Brain microvascular endothelial cell (primary cell): ENCODE measurements around the gene MAP4K5.
"Not testable (repeated sequence)": the region's sequence is repeated elsewhere in the genome, so short reads cannot be mapped to it uniquely, and the experiment has no call there.

Experiments used
- DNase-seq: peaks from one replicate; pipeline ENCODE4 v3.0.0-alpha.2; 2020
- H3K27ac ChIP-seq: fragments of 250-450 bp; sonication (Bioruptor Pico); 2 replicates; pipeline ENCODE4 v1.5.1; 2020; ENCODE audit warnings: mild to moderate bottlenecking, moderate library complexity
- H3K27me3 ChIP-seq: fragments of 250-450 bp; sonication (Bioruptor Pico); replicated peaks from 2 replicates; pipeline ENCODE4 v1.5.1; 2020; ENCODE audit warnings: mild to moderate bottlenecking
- H3K36me3 ChIP-seq: fragments of 250-450 bp; sonication (Bioruptor Pico); replicated peaks from 2 replicates; pipeline ENCODE4 v1.5.1; 2020; ENCODE audit warnings: mild to moderate bottlenecking
- H3K4me3 ChIP-seq: 2 replicates; pipeline ENCODE4 v1.5.1; 2011; ENCODE audit warnings: low read depth, mild to moderate bottlenecking, control low read depth, low read length, moderate library complexity
- in situ Hi-C: cut with HindIII; loops from 2 replicates; pipeline ENCODE4 v1.10.0; 2017; ENCODE audit warnings: low sequenced_read_pairs, low pct_ligation_motif_present
- TF ChIP-seq, protein P1 (sequence below): IDR thresholded peaks from 2 replicates; pipeline ENCODE4 v1.5.1; 2011; ENCODE audit warnings: low read depth, mild to moderate bottlenecking, moderate library complexity, low read length, control low read depth, inconsistent platforms; ENCODE audit errors: missing control alignments

MAP4K5 gene

DNA sequence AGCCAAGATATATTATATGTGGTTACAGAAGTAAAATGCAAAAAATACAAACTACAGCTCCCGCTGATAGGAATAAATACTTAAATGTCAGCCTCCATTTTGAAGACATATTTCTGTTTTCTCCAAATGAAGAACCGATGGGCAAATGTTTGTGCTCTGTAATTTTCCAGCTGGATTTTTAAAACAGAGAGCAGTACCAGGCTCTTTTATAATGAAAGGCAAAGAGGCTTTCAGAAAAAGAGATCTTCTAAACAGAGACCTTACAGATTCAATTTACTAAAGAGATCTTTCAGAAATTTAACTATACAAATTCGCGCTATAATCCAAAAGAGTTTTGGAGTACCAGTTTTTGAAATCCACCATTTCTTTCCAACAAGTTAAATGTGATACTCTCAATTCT is 19.9 kb downstream of the MAP4K5 start:
- Histone ChIP-seq H3K27ac (no peak overlapping the region), H3K27me3 (no peaks in the 10 kb centered on the region), H3K36me3 (no peaks in the 10 kb centered on the region), H3K4me3 (no peak overlapping the region)
- in situ Hi-C loops: no loop called here
- TF ChIP-seq, protein P1, sequence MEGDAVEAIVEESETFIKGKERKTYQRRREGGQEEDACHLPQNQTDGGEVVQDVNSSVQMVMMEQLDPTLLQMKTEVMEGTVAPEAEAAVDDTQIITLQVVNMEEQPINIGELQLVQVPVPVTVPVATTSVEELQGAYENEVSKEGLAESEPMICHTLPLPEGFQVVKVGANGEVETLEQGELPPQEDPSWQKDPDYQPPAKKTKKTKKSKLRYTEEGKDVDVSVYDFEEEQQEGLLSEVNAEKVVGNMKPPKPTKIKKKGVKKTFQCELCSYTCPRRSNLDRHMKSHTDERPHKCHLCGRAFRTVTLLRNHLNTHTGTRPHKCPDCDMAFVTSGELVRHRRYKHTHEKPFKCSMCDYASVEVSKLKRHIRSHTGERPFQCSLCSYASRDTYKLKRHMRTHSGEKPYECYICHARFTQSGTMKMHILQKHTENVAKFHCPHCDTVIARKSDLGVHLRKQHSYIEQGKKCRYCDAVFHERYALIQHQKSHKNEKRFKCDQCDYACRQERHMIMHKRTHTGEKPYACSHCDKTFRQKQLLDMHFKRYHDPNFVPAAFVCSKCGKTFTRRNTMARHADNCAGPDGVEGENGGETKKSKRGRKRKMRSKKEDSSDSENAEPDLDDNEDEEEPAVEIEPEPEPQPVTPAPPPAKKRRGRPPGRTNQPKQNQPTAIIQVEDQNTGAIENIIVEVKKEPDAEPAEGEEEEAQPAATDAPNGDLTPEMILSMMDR: no peak
- no peak for DNase-seq

DNA sequence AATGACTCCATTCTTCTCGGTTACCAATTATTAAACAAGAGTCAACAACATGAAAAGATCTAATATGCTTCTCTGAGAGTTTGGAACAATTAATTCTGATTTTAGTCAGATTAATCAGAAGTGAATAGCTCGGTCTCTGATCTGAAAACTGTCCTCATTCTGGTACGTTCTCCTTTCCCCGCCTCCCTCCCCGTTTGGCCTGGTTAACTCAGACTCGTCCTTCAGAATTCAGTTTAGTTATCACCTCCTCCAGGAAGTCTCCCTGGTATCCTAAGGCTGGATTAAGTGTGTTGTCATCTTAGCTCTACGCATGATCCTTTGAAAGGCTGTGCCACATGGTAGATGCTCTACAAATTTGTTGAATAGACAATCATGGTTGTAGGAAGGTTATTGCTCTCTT is 22.2 kb downstream of the MAP4K5 start:
- in situ Hi-C loops: no loop called here
- DNase-seq: no peak
- no peaks in the 10 kb centered on the region for H3K27me3 ChIP-seq
- H3K4me3 ChIP-seq: no peak overlapping the region
- no peak overlapping the region for H3K27ac ChIP-seq
- TF ChIP-seq, protein P1: no peak
- H3K36me3 ChIP-seq: no peaks in the 10 kb centered on the region

DNA sequence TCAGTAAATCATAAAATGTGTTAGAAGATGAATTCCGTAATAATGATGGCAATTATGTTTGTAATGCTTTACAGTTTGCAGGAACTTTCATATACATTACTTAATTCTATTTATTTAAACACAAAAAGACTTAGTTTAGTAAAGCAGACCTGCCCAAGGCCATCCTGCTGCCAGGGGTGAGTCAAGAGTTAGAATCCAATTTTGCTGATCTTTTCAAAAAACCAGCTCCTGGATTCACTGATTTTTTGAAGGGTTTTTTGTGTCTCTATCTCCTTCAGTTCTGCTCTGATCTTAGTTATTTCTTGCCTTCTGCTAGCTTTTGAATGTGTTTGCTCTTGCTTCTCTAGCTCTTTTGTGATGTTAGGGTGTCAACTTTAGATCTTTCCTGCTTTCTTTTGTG is 25.3 kb downstream of the MAP4K5 start:
- H3K4me3 ChIP-seq, H3K27ac ChIP-seq, H3K36me3 ChIP-seq, in situ Hi-C loops, DNase-seq, H3K27me3 ChIP-seq: not testable (repeated sequence)

GRCh38 chr14:50501642-50502041 is 30.7 kb downstream of the MAP4K5 start:
- Histone ChIP-seq H3K4me3 (no peak overlapping the region), H3K27me3 (no peaks in the 10 kb centered on the region), H3K36me3 (peaks cover 7% of the 10 kb centered on the region), H3K27ac (peak overlapping the region; percentile 97)
- peak; percentile 68 for DNase-seq
- TF ChIP-seq, protein P1: no peak
- in situ Hi-C loops: no loop called here

- H3K27me3 ChIP-seq: no peaks in the 10 kb centered on the region
Measured at GRCh38 chr14:50497351-50497750, 35.0 kb downstream of the MAP4K5 start.

DNA sequence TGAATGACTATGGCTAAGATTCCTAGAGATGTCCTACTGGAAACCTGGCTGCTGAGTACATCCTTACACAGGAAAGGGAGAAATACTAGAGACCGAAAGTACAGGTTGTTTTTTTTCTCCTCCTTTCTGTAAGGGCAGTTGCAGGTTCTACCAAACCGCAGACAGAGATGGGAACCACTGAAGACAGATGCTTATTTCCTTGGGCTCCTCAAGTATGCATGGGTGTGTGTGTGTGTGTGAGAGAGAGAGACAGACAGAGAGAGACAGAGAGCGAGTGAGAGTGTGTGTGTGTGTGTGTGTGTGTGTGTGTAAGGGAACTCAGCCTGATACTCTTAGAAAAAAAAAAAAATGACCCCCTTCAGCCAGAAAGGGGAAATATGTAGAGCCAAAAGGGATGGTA is 42.5 kb downstream of the MAP4K5 start:
- H3K27ac ChIP-seq: no peak overlapping the region
- in situ Hi-C loops: no loop called here
- H3K36me3 ChIP-seq: peaks cover 8% of the 10 kb centered on the region
- TF ChIP-seq, protein P1: no peak
- H3K4me3 ChIP-seq: no peak overlapping the region
- DNase-seq: no peak
- no peaks in the 10 kb centered on the region for H3K27me3 ChIP-seq

More at GRCh38 chr14:50497351-50497750, 35.0 kb downstream of the MAP4K5 start:
- TF ChIP-seq, protein P1: no peak
- in situ Hi-C loops: no loop called here
- Histone ChIP-seq H3K36me3 (peaks cover 3% of the 10 kb centered on the region), H3K27ac (no peak overlapping the region), H3K4me3 (no peak overlapping the region)
- DNase-seq: no peak

DNA sequence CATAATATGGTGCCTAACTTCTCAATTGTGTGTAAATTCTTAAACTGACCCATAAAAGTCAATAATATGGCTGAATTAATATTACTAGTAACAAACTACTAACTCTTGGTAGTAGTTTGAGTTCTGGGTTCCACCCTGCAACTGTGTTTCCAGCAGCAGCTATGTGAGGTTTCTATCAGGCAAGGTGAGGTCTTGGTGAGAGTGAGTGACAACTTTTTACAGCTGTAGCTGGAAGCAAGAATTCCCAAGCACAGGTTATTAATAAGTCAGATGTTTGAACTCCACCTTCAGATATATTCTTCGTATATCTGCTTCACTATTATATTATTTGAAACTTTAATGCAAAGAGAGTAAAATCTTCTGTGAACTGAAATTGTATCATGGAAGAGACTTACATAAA is 43.8 kb downstream of the MAP4K5 start:
- no peak overlapping the region for H3K4me3 ChIP-seq
- no peaks in the 10 kb centered on the region for H3K27me3 ChIP-seq
- TF ChIP-seq, protein P1: no peak
- H3K36me3 ChIP-seq: peaks cover 8% of the 10 kb centered on the region
- no peak overlapping the region for H3K27ac ChIP-seq
- DNase-seq: no peak
- in situ Hi-C loops: no loop called here
